SK-N-SH (cell line): Measurements from ENCODE around the gene RHBDF2. TPM values are rescaled to one million over a fixed set of nuclear protein-coding genes. Genes with fewer than 3 reads are reported as not detected.
A peak's percentile ranks its signal among the peaks of the same experiment; 100 is the strongest.

Source experiments
- CTCF ChIA-PET: fragments of 300-600, 350-600 bp; formaldehyde crosslinking; extraction: SDS; loops from one replicate; lab custom pipeline; 2021; lab: Yijun Ruan, JAX
- POLR2A ChIA-PET: fragments of 350-600 bp; sonication (Branson Sonifier 250); formaldehyde crosslinking; extraction: SDS; loops from one replicate; lab custom pipeline; 2020; ENCODE audit warnings: antibody characterized with exemption, inconsistent platforms; lab: Yijun Ruan, JAX
- DNase-seq: peaks from one replicate; pipeline ENCODE4 v3.0.0; 2012
- H2AFZ ChIP-seq: fragments of 200-600 bp; sonication (generic); 2 replicates; pipeline ENCODE4 v1.8.1; 2016; ENCODE audit warnings: antibody characterized with exemption, mild to moderate bottlenecking, low read depth
- H3F3A ChIP-seq: fragments of 200-600 bp; sonication (generic); replicated peaks from 2 replicates; pipeline ENCODE3; 2016; ENCODE audit warnings: antibody characterized with exemption, mild to moderate bottlenecking; ENCODE audit not compliant: insufficient read depth
- H3K27ac ChIP-seq, 2 experiments: fragments of 200-500 bp in 1 of 2; fragments of 200-600 bp in 1 of 2; sonication (Bioruptor generic) in 1 of 2; sonication (generic), shearing (Covaris generic) in 1 of 2; 2 replicates each; pipeline versions ENCODE4 v1.5.1 to v1.6.1; 2014 to 2016; ENCODE audit warnings: low read depth in 2 of 2, inconsistent platforms in 1 of 2, low read length in 1 of 2, mild to moderate bottlenecking in 1 of 2, mixed read lengths in 1 of 2
- H3K27me3 ChIP-seq: fragments of 200-600 bp; sonication (generic), shearing (Covaris generic); 2 replicates; pipeline ENCODE4 v1.6.1; 2016; ENCODE audit warnings: mixed run types; ENCODE audit not compliant: insufficient read depth
- H3K36me3 ChIP-seq, 2 experiments: fragments of 200-500 bp in 1 of 2; fragments of 200-600 bp in 1 of 2; sonication (Bioruptor generic) in 1 of 2; sonication (generic) in 1 of 2; replicated peaks in 1 of 2; 2 replicates each; pipeline versions ENCODE3 to v1.5.1; 2014 to 2016; ENCODE audit warnings: low read length in 1 of 2, mild to moderate bottlenecking in 1 of 2; ENCODE audit not compliant: insufficient read depth in 2 of 2, control insufficient read depth in 1 of 2
- H3K4me1 ChIP-seq, 2 experiments: fragments of 200-500 bp in 1 of 2; fragments of 200-600 bp in 1 of 2; sonication (Bioruptor generic) in 1 of 2; sonication (generic), shearing (Covaris generic) in 1 of 2; 2 replicates each; pipeline versions ENCODE4 v1.5.1 to v1.6.1; 2014 to 2016; ENCODE audit warnings: low read depth in 1 of 2, low read length in 1 of 2, mixed run types in 1 of 2; ENCODE audit not compliant: insufficient read depth in 2 of 2, control insufficient read depth in 1 of 2
- H3K4me2 ChIP-seq: fragments of 200-600 bp; sonication (generic), shearing (Covaris generic); 2 replicates; pipeline ENCODE4 v1.6.1; 2017; ENCODE audit warnings: mixed run types
- H3K4me3 ChIP-seq, 2 experiments: fragments of 200-500 bp in 1 of 2; fragments of 200-600 bp in 1 of 2; sonication (Bioruptor generic) in 1 of 2; sonication (generic), shearing (Covaris generic) in 1 of 2; 2 replicates each; pipeline versions ENCODE4 v1.5.1 to v1.8.1; 2014 to 2016; ENCODE audit warnings: low read depth in 2 of 2, inconsistent platforms in 1 of 2, low read length in 1 of 2, mild to moderate bottlenecking in 1 of 2, mixed read lengths in 1 of 2, moderate library complexity in 1 of 2
- H3K79me2 ChIP-seq: fragments of 200-600 bp; sonication (generic); 2 replicates; pipeline ENCODE4 v1.8.1; 2017; ENCODE audit warnings: mild to moderate bottlenecking; ENCODE audit not compliant: insufficient read depth
- H3K9ac ChIP-seq: fragments of 200-600 bp; sonication (generic); 2 replicates; pipeline ENCODE4 v1.6.1; 2017; ENCODE audit warnings: mixed run types
- H3K9me2 ChIP-seq: fragments of 200-600 bp; sonication (generic); 2 replicates; pipeline ENCODE4 v1.6.1; 2017; ENCODE audit warnings: mixed run types
- H3K9me3 ChIP-seq: fragments of 200-600 bp; sonication (generic); 2 replicates; pipeline ENCODE4 v1.6.1; 2017; ENCODE audit warnings: mixed run types, mild to moderate bottlenecking, moderate library complexity
- H4K20me1 ChIP-seq: fragments of 200-600 bp; sonication (generic); 2 replicates; pipeline ENCODE4 v1.6.1; 2017; ENCODE audit warnings: mild to moderate bottlenecking, mixed run types; ENCODE audit not compliant: insufficient read depth
- ELF1 ChIP-seq: IDR thresholded peaks from 2 replicates; pipeline ENCODE4 v1.4.0; 2012
- GATA2 ChIP-seq: sonication (generic); formaldehyde crosslinking; IDR thresholded peaks from 2 replicates; pipeline ENCODE4 v1.5.0; 2020; ENCODE audit warnings: mild to moderate bottlenecking, missing genetic modification reagents
- MXI1 ChIP-seq: IDR thresholded peaks from 2 replicates; pipeline ENCODE4 v1.6.1; 2012; ENCODE audit warnings: mild to moderate bottlenecking, low read depth, low read length, improper control_type of control experiment
- PBX3 ChIP-seq: IDR thresholded peaks from 2 replicates; pipeline ENCODE4; 2012
- POLR2AphosphoS5 ChIP-seq: IDR thresholded peaks from 2 replicates; pipeline ENCODE4 v1.6.1; 2012; ENCODE audit warnings: low read depth, low read length
- RAD21 ChIP-seq: IDR thresholded peaks from 2 replicates; pipeline ENCODE4 v1.6.1; 2012; ENCODE audit warnings: mild to moderate bottlenecking, low read length
- REST ChIP-seq: IDR thresholded peaks from 2 replicates; pipeline ENCODE4 v1.6.1; 2012; ENCODE audit warnings: mild to moderate bottlenecking, low read depth, low read length, moderate library complexity
- YY1 ChIP-seq: IDR thresholded peaks from 2 replicates; pipeline ENCODE4 v1.4.0; 2012; ENCODE audit warnings: low read depth, mild to moderate bottlenecking
- ZBTB33 ChIP-seq: IDR thresholded peaks from 2 replicates; pipeline ENCODE4 v1.4.0; 2012; ENCODE audit warnings: low read depth, borderline replicate concordance
- WGBS: methylation state at CpG from one replicate; pipeline ENCODE4 v1.1.6; 2017; ENCODE audit warnings: low lambda C conversion rate; 5-methylcytosine and 5-hydroxymethylcytosine counted together
- polyA plus RNA-seq, 3 experiments: library from polyadenylated mRNA; depleted of rRNA; stranded (reverse); fragments of >200 nt; gene quantifications; 2 replicates each; pipeline ENCODE4 v1.2.3, GENCODE V29; 2012

RHBDF2 gene
- polyA plus RNA-seq, 1 of the 3 experiments (the other 2 are of a cell fraction), result 16.1 TPM

GRCh38 chr17:76543826-76544545 is 42.8 kb upstream of the RHBDF2 start (continued):
- TF ChIP-seq REST (no peak; the same call in 1 of the 2 replicates), GATA2 (CRISPR knock-in tag) (peak; percentile 98), ZBTB33 (no peak), RAD21 (peak; percentile 39), ELF1 (no peak), MXI1 (peak; percentile 98), YY1 (no peak)

GRCh38 chr17:76543482-76543825 is 42.2 kb upstream of the RHBDF2 start:
- H3K9ac ChIP-seq, result no peak overlapping the region
- DNase-seq, result peak; percentile 64
- H3K9me3 ChIP-seq, result no peaks in the 10 kb centered on the region
- H2AFZ ChIP-seq, result no peak overlapping the region
- no peak overlapping the region; a peak in 1 of 4 replicates for H3K4me3 ChIP-seq
- WGBS, result 52% methylated on average over 5 of the region's 6 CpGs
- H3K27ac ChIP-seq, result peak overlapping the region; percentile 20 to 99; a peak in 3 of 4 replicates
- peaks cover 12% of the 10 kb centered on the region for H3F3A ChIP-seq
- no peaks in the 10 kb centered on the region for H3K79me2 ChIP-seq
- no peaks in the 10 kb centered on the region for H3K36me3 ChIP-seq
- POLR2A ChIA-PET, result interaction anchor here (0.6 to 5.2 kb wide), 23 partner anchors 10 to 1531 kb away, joined by 3 to 245 read pairs (median 4); partner anchors contain the start of genes CYGB, JMJD6, METTL23 and MFSD11
- CTCF ChIA-PET, result interaction anchor here (0.6 to 15.7 kb wide), 20 partner anchors 9 to 732 kb away, joined by 3 to 679 read pairs (median 4); partner anchors contain the start of genes AANAT, CYGB, PRPSAP1 and RHBDF2
- H3K4me2 ChIP-seq, result peak overlapping the region; percentile 58; the same call in 1 of the 2 replicates
- TF ChIP-seq PBX3, result no peak
- no peak for TF ChIP-seq POLR2AphosphoS5
- TF ChIP-seq, all 33 proteins: peak for 0
- peaks cover 25 to 86% of the 10 kb centered on the region in 2 experiments for H3K4me1 ChIP-seq
- peaks cover 19% of the 10 kb centered on the region; the same call in 1 of the 2 replicates for H3K27me3 ChIP-seq
- H4K20me1 ChIP-seq, result peaks cover 11% of the 10 kb centered on the region
- no peaks in the 10 kb centered on the region for H3K9me2 ChIP-seq
